ENCODE results near the gene UBL7. TPM values are rescaled to one million over a fixed set of nuclear protein-coding genes. Genes with fewer than 3 reads are reported as not detected.
"Not testable (repeated sequence)": the region's sequence is repeated elsewhere in the genome, so short reads cannot be mapped to it uniquely, and the experiment has no call there.

The UBL7 gene
- total and polyA plus RNA-seq, 10 of the 15 experiments (the other 5 are each of a cell fraction or from before 2014, with no cell fraction given): 25.9 to 145 (median 90.1) TPM

DNA sequence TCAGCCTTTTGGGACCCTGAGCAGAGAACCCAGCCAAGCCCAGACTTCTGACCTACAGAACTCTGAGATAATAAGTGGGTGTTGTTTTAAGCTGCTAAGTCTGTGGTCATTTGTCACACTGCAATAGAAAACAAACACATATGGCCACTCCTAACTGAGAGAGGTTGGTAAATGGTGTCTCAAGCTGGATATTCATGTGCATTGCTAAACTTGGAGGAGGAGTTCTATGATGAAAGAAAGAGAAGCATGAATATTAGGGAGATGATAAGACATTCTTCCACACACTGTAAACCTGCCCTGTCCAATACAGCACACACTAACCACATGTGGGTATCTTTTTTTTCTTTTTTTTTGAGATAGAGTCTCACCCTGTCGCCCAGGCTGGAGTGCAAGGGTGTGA is 27.8 kb upstream of the UBL7 start:
- in situ Hi-C loops (cut with MboI) (no loop called here), intact Hi-C loops (cut with micrococcal nuclease; ENCODE audit: unreplicated experiment) (loop anchor here (2.0 kb wide), 1 partner anchor 50 kb away; no protein-coding TSS in a partner anchor)
- Histone ChIP-seq H3K4me2 (ENCODE audit: control insufficient read depth, insufficient read depth) (no peak overlapping the region), H3K4me3 (no peak overlapping the region), H3K9ac (ENCODE audit: control insufficient read depth, insufficient read depth, low read length) (no peak overlapping the region), H2AFZ (ENCODE audit: control insufficient read depth, low read depth, low read length) (no peak overlapping the region), H3K36me3 (ENCODE audit: control insufficient read depth in 2 of 2, insufficient read depth in 2 of 2, low read length in 1 of 2) (0 out of 4 replicates have a peak, but pooled peaks cover 0 to 7% of the 10 kb centered on the region in 2 experiments), H3K4me1 (ENCODE audit: control insufficient read depth, insufficient read depth, low read length) (peaks cover 8% of the 10 kb centered on the region), H3K27me3 (replicated peaks in 1 of 2; ENCODE audit: control insufficient read depth in 2 of 2, insufficient read depth in 2 of 2, low read length in 1 of 2) (no peaks in the 10 kb centered on the region), H3K79me2 (ENCODE audit: control insufficient read depth, insufficient read depth, low read length) (peaks cover 3% of the 10 kb centered on the region), H3K9me3 (replicated peaks; ENCODE audit: control insufficient read depth, insufficient read depth, low read length) (no peaks in the 10 kb centered on the region; the same call in 2 of the 3 replicates), H4K20me1 (ENCODE audit: control insufficient read depth, insufficient read depth) (no peaks in the 10 kb centered on the region), H3K27ac (ENCODE audit: control insufficient read depth, insufficient read depth) (no peak overlapping the region)
- SMC1A ChIA-PET (ENCODE audit: uncharacterized antibody, unreplicated experiment): interaction anchor here (0.7 to 3.1 kb wide), 9 partner anchors 10 to 113 kb away, joined by 3 to 21 read pairs (median 5); partner anchors contain the start of gene UBL7
- WGBS (ENCODE audit: insufficient coverage, insufficient replicate concordance, low lambda C conversion rate, missing lambda C conversion rate): 100% methylated on average over 1 of the region's 1 CpG
- no TSS peak for BruUV-seq (replicated peaks)
- FAIRE-seq (no peak), DNase-seq (ENCODE audit: low read depth, low spot score) (no peak), ATAC-seq (no peak)
- RAD21 ChIA-PET (ENCODE audit: unreplicated experiment): interaction anchor here (1.2 to 2.1 kb wide), 4 partner anchors 27 to 114 kb away, joined by 4 to 8 read pairs (median 5); no protein-coding TSS in a partner anchor
- CTCF ChIA-PET: interaction anchor here (0.8 to 4.5 kb wide), 11 partner anchors 9 to 143 kb away, joined by 3 to 41 read pairs (median 4); partner anchors contain the start of gene SEMA7A
- TF ChIP-seq KAT2A (conservative IDR thresholded peaks at IDR 0.05; ENCODE audit: control insufficient read depth, low read depth, low read length): no peak
- POLR2A ChIA-PET: no interaction called here

DNA sequence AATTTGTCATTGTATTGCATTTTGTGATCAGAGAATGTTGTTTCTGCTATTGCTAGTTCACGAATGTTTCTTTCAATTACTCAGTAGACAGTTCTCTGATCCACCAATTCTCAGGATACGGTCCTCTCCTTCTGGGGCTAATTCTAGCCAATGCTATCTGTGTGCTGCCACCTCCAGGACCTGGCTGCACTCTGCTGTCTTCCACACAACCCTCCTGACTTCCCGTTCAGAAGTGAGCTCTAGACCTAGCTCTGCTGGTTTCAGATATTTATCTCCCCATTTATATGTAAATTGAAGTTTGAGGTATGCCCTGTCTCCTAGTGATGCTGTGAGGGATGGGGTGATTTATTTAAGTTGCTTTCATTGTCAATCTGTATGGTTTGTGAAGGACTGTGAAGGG is 21.7 kb upstream of the UBL7 start:
- no peak for TF ChIP-seq ZNF217 (IDR thresholded peaks at IDR 0.05)
- TF ChIP-seq, protein P1, sequence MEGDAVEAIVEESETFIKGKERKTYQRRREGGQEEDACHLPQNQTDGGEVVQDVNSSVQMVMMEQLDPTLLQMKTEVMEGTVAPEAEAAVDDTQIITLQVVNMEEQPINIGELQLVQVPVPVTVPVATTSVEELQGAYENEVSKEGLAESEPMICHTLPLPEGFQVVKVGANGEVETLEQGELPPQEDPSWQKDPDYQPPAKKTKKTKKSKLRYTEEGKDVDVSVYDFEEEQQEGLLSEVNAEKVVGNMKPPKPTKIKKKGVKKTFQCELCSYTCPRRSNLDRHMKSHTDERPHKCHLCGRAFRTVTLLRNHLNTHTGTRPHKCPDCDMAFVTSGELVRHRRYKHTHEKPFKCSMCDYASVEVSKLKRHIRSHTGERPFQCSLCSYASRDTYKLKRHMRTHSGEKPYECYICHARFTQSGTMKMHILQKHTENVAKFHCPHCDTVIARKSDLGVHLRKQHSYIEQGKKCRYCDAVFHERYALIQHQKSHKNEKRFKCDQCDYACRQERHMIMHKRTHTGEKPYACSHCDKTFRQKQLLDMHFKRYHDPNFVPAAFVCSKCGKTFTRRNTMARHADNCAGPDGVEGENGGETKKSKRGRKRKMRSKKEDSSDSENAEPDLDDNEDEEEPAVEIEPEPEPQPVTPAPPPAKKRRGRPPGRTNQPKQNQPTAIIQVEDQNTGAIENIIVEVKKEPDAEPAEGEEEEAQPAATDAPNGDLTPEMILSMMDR (IDR thresholded peaks at IDR 0.05 in 2 of 3, conservative IDR thresholded peaks at IDR 0.05 in 1 of 3; ENCODE audit: control insufficient read depth in 2 of 3, extremely low read depth in 1 of 3, insufficient read depth in 1 of 3, low read depth in 3 of 3, low read length in 3 of 3): peak in 1 of 3 experiments; percentile 20; a peak in 1 of 6 replicates
- Histone ChIP-seq H3K27ac (ENCODE audit: control insufficient read depth, insufficient read depth) (no peak overlapping the region), H3K4me3 (no peak overlapping the region), H3K79me2 (ENCODE audit: control insufficient read depth, insufficient read depth, low read length) (no peaks in the 10 kb centered on the region), H3K4me1 (ENCODE audit: control insufficient read depth, insufficient read depth, low read length) (no peaks in the 10 kb centered on the region), H2AFZ (ENCODE audit: control insufficient read depth, low read depth, low read length) (no peak overlapping the region), H3K4me2 (ENCODE audit: control insufficient read depth, insufficient read depth) (no peak overlapping the region), H3K27me3 (replicated peaks in 1 of 2; ENCODE audit: control insufficient read depth in 2 of 2, insufficient read depth in 2 of 2, low read length in 1 of 2) (no peaks in the 10 kb centered on the region), H3K36me3 (ENCODE audit: control insufficient read depth in 2 of 2, insufficient read depth in 2 of 2, low read length in 1 of 2) (peaks cover 0 to 4% of the 10 kb centered on the region in 2 experiments; a peak in 1 of 4 replicates), H3K9ac (ENCODE audit: control insufficient read depth, insufficient read depth, low read length) (no peak overlapping the region), H3K9me3 (replicated peaks; ENCODE audit: control insufficient read depth, insufficient read depth, low read length) (no peaks in the 10 kb centered on the region), H4K20me1 (ENCODE audit: control insufficient read depth, insufficient read depth) (no peaks in the 10 kb centered on the region)
- no peak for FAIRE-seq
- no peak for DNase-seq (ENCODE audit: low read depth, low spot score)
- ChIA-PET RAD21 (ENCODE audit: unreplicated experiment) (interaction anchor here (1.4 to 1.7 kb wide), 2 partner anchors 100 to 106 kb away, joined by 4 to 5 read pairs; no protein-coding TSS in a partner anchor), SMC1A (ENCODE audit: uncharacterized antibody, unreplicated experiment) (interaction anchor here (0.7 to 1.4 kb wide), 9 partner anchors 11 to 111 kb away, joined by 3 to 5 read pairs (median 3); no protein-coding TSS in a partner anchor), CTCF (interaction anchor here (0.7 to 1.3 kb wide), 7 partner anchors 20 to 115 kb away, joined by 3 to 6 read pairs (median 4); partner anchors contain the start of gene CYP11A1), POLR2A (interaction anchor here (0.6 to 1.4 kb wide), 2 partner anchors 58 to 107 kb away, joined by 3 read pairs; partner anchors contain the start of gene ARID3B)
- in situ Hi-C loops (cut with MboI) (no loop called here), intact Hi-C loops (cut with micrococcal nuclease; ENCODE audit: unreplicated experiment) (no loop called here)
- no peak for ATAC-seq
- BruUV-seq (replicated peaks): no TSS peak
- 67% methylated on average over 3 of the region's 3 CpGs for WGBS (ENCODE audit: insufficient coverage, insufficient replicate concordance, low lambda C conversion rate, missing lambda C conversion rate)

DNA sequence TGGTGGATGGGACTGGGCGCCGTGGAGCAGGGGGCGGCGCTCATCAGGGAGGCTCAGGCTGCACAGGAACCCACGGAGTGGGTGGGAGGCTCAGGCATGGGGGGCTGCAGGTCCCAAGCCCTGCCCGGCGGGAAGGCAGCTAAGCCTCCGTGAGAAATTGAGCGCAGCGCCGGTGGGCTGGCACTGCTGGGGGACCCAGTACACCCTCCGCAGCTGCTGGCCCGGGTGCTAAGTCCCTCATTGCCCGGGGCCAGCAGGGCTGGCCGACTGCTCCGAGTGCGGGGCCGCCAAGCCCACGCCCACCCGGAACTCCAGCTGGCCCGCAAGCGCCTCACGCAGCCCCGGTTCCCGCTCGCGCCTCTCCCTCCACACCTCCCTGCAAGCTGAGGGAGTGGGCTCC is 19.4 kb upstream of the UBL7 start:
- H4K20me1 ChIP-seq (ENCODE audit: control insufficient read depth, insufficient read depth); H3K9ac ChIP-seq (ENCODE audit: control insufficient read depth, insufficient read depth, low read length); intact Hi-C loops (cut with micrococcal nuclease; ENCODE audit: unreplicated experiment); in situ Hi-C loops (cut with MboI); H3K79me2 ChIP-seq (ENCODE audit: control insufficient read depth, insufficient read depth, low read length); H3K4me3 ChIP-seq; H3K27ac ChIP-seq (ENCODE audit: control insufficient read depth, insufficient read depth); H3K4me1 ChIP-seq (ENCODE audit: control insufficient read depth, insufficient read depth, low read length); H3K36me3 ChIP-seq (ENCODE audit: control insufficient read depth in 2 of 2, insufficient read depth in 2 of 2, low read length in 1 of 2); H2AFZ ChIP-seq (ENCODE audit: control insufficient read depth, low read depth, low read length); ATAC-seq; H3K27me3 ChIP-seq (replicated peaks in 1 of 2; ENCODE audit: control insufficient read depth in 2 of 2, insufficient read depth in 2 of 2, low read length in 1 of 2); DNase-seq (ENCODE audit: low read depth, low spot score); H3K9me3 ChIP-seq (replicated peaks; ENCODE audit: control insufficient read depth, insufficient read depth, low read length); BruUV-seq (replicated peaks); POLR2A ChIA-PET; H3K4me2 ChIP-seq (ENCODE audit: control insufficient read depth, insufficient read depth); CTCF ChIA-PET; FAIRE-seq: not testable (repeated sequence)
- SMC1A ChIA-PET (ENCODE audit: uncharacterized antibody, unreplicated experiment): interaction anchor here (3.5 kb wide), 1 partner anchor 9 kb away, joined by 10 read pairs; no protein-coding TSS in a partner anchor
- RAD21 ChIA-PET (ENCODE audit: unreplicated experiment): interaction anchor here (1.9 kb wide), 1 partner anchor 26 kb away, joined by 3 read pairs; no protein-coding TSS in a partner anchor
- 99% methylated on average over 24 of the region's 27 CpGs for WGBS (ENCODE audit: insufficient coverage, insufficient replicate concordance, low lambda C conversion rate, missing lambda C conversion rate)

All from GM12878 (cell line).